ENCODE data around the gene PHLDA2. TPM values are rescaled to one million over a fixed set of nuclear protein-coding genes. Genes with fewer than 3 reads are reported as not detected.

PHLDA2 gene
- total and polyA plus RNA-seq, 5 donors from 2014 or later: 1.1 to 3.4 (median 1.3) TPM

- no peak for ATAC-seq (ENCODE audit: low read depth in 2 of 2)
- Histone ChIP-seq H3K27me3 (ENCODE audit: control insufficient read depth, insufficient read depth, low read length) (peaks cover 2% of the 10 kb centered on the region), H3K9me3 (ENCODE audit: control insufficient read depth in 2 of 2, low read length in 2 of 2) (no peaks in the 10 kb centered on the region), H3K4me3 (ENCODE audit: low read depth, low read length) (no peak overlapping the region), H3K4me1 (ENCODE audit: control insufficient read depth, insufficient read depth, low read length, poor library complexity, severe bottlenecking) (peaks cover 45% of the 10 kb centered on the region), H3K36me3 (ENCODE audit: control insufficient read depth, insufficient read depth, low read length) (no peaks in the 10 kb centered on the region), H3K27ac (ENCODE audit: insufficient read depth, low read length, poor library complexity, severe bottlenecking) (no peak overlapping the region)
- no peak for DNase-seq
- peak overlapping the region; percentile 78 to 84 (median 82) for H3K4me3 Mint-ChIP-seq
- H3K4me1 Mint-ChIP-seq: peaks cover 0 to 41% (median 13%) of the 10 kb centered on the region in 4 donors
- H3K36me3 Mint-ChIP-seq: no peaks in the 10 kb centered on the region
- H3K27me3 Mint-ChIP-seq: peaks cover 14% of the 10 kb centered on the region
- no peaks in the 10 kb centered on the region for H3K9me3 Mint-ChIP-seq
- H3K27ac Mint-ChIP-seq: peak overlapping the region in 1 of 3 donors; percentile 91
Observed at GRCh38 chr11:2886936-2887335, 42.3 kb downstream of the PHLDA2 start.

- peak overlapping the region; percentile 78 to 84 (median 82) for H3K4me3 Mint-ChIP-seq
- H3K27ac Mint-ChIP-seq: peak overlapping the region in 1 of 3 donors; percentile 91
- H3K4me1 ChIP-seq (ENCODE audit: control insufficient read depth, insufficient read depth, low read length, poor library complexity, severe bottlenecking): peaks cover 39% of the 10 kb centered on the region
Observed at GRCh38 chr11:2886191-2886894, 42.9 kb downstream of the PHLDA2 start.

GRCh38 chr11:2885678-2886081 is 43.5 kb downstream of the PHLDA2 start, which contains the start of gene CDKN1C:
CDKN1C (minus strand) TSS chr11:2885775; CDS start chr11:2885456, 319 bp downstream.
- Mint-ChIP-seq H3K36me3 (no peaks in the 10 kb centered on the region), H3K4me1 (peaks cover 0 to 31% (median 13%) of the 10 kb centered on the region in 4 donors), H3K27me3 (peaks cover 21% of the 10 kb centered on the region), H3K4me3 (peak within 1 kb of the TSS; percentile 86 to 93 (median 92)), H3K9me3 (no peaks in the 10 kb centered on the region), H3K27ac (peak within 1 kb of the TSS in 1 of 3 donors; percentile 91)
- DNase-seq (peak; percentile 79 to 87 (median 81)), ATAC-seq (ENCODE audit: low read depth in 2 of 2) (peak; percentile 88 to 91)
- Histone ChIP-seq H3K27me3 (ENCODE audit: control insufficient read depth, insufficient read depth, low read length) (peaks cover 2% of the 10 kb centered on the region), H3K9me3 (ENCODE audit: control insufficient read depth in 2 of 2, low read length in 2 of 2) (no peaks in the 10 kb centered on the region), H3K4me3 (ENCODE audit: low read depth, low read length) (peak within 1 kb of the TSS; percentile 51), H3K4me1 (ENCODE audit: control insufficient read depth, insufficient read depth, low read length, poor library complexity, severe bottlenecking) (peaks cover 33% of the 10 kb centered on the region), H3K36me3 (ENCODE audit: control insufficient read depth, insufficient read depth, low read length) (no peaks in the 10 kb centered on the region), H3K27ac (ENCODE audit: insufficient read depth, low read length, poor library complexity, severe bottlenecking) (peak within 1 kb of the TSS; percentile 47)

More at GRCh38 chr11:2886191-2886894, 42.9 kb downstream of the PHLDA2 start:
- Histone ChIP-seq H3K4me3 (ENCODE audit: low read depth, low read length) (no peak overlapping the region), H3K36me3 (ENCODE audit: control insufficient read depth, insufficient read depth, low read length) (no peaks in the 10 kb centered on the region), H3K9me3 (ENCODE audit: control insufficient read depth in 2 of 2, low read length in 2 of 2) (no peaks in the 10 kb centered on the region), H3K27me3 (ENCODE audit: control insufficient read depth, insufficient read depth, low read length) (peaks cover 2% of the 10 kb centered on the region), H3K27ac (ENCODE audit: insufficient read depth, low read length, poor library complexity, severe bottlenecking) (peak overlapping the region; percentile 47)
- no peaks in the 10 kb centered on the region for H3K9me3 Mint-ChIP-seq
- H3K4me1 Mint-ChIP-seq: peaks cover 0 to 35% (median 13%) of the 10 kb centered on the region in 4 donors
- ATAC-seq (ENCODE audit: low read depth in 2 of 2): no peak
- no peaks in the 10 kb centered on the region for H3K36me3 Mint-ChIP-seq
- no peak for DNase-seq
- peaks cover 15% of the 10 kb centered on the region for H3K27me3 Mint-ChIP-seq

DNA sequence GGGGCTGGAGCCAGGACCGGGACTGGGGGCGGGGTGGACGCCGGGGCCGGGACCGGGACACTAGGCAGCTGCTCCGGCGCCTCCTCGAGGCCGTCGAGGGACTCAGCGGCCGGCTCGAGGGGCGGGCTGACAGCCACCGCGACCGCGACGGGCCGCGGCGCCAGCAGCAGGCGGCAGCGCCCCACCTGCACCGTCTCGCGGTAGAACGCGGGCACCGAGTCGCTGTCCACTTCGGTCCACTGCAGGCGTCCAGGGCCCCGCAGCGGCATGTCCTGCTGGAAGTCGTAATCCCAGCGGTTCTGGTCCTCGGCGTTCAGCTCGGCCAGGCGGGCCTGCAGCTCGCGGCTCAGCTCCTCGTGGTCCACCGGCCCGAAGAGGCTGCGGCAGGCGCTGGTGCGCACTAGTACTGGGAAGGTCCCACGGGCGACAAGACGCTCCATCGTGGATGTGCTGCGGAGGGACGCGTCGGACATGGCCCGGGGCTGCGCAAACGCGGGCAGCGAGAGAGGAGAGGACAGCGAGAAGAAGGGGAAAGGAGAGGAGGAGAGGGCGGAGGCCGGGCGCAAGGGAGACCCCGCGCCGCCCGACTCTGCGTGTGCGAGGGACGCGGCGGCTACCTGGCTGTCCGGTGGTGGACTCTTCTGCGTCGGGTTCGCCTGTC is 44.1 kb downstream of the PHLDA2 start:
- Mint-ChIP-seq H3K4me1 (peaks cover 0 to 31% (median 13%) of the 10 kb centered on the region in 4 donors), H3K27ac (peak overlapping the region in 1 of 3 donors; percentile 77), H3K9me3 (no peaks in the 10 kb centered on the region), H3K27me3 (peaks cover 22% of the 10 kb centered on the region), H3K4me3 (peak overlapping the region; percentile 86 to 93 (median 92)), H3K36me3 (no peaks in the 10 kb centered on the region)
- peaks cover 33% of the 10 kb centered on the region for H3K4me1 ChIP-seq (ENCODE audit: control insufficient read depth, insufficient read depth, low read length, poor library complexity, severe bottlenecking)
- ATAC-seq (ENCODE audit: low read depth in 2 of 2): no peak
- peak overlapping the region; percentile 41 for H3K27ac ChIP-seq (ENCODE audit: insufficient read depth, low read length, poor library complexity, severe bottlenecking)
- H3K4me3 ChIP-seq (ENCODE audit: low read depth, low read length): peak overlapping the region; percentile 51
- no peaks in the 10 kb centered on the region for H3K36me3 ChIP-seq (ENCODE audit: control insufficient read depth, insufficient read depth, low read length)
- no peaks in the 10 kb centered on the region for H3K9me3 ChIP-seq (ENCODE audit: control insufficient read depth in 2 of 2, low read length in 2 of 2)
- DNase-seq: peak in 2 of 3 donors; percentile 30 to 42
- H3K27me3 ChIP-seq (ENCODE audit: control insufficient read depth, insufficient read depth, low read length): peaks cover 2% of the 10 kb centered on the region

DNA sequence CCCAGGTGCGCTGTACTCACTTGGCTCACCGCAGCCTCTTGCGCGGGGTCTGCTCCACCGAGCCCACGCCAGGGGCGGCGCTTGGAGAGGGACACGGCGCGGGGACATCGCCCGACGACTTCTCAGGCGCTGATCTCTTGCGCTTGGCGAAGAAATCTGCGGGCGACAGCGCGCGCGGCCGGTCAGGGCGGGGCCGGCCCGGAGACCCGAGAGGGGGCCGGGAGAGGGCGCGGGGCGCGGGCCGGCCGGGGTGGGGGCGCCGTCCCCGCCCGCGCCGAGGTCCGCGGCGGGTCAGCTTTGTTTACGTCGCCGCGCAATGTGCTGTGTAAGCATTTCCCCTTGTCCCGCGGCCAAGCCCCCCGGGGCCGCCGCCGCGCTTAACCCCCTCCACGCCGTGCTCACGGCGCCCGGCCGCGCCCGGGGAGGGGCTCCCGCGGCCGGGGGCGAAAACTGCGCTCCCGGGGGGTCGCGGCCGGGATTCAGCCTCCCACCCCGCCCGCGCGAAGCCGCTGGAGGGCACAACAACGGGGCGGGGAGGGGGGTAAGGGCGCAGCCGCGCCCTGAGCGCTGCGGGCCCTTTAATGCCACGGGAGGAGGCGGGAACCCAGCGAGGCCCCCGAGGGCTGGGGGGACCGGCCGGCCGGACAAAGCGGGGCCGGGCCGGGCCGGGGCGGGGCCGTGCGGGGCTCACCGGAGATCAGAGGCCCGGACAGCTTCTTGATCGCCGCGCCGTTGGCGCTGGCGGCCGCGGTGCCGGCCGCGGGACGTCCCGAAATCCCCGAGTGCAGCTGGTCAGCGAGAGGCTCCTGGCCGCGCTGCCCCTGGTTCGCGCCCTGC is 45.0 kb downstream of the PHLDA2 start:
- Histone ChIP-seq H3K9me3 (ENCODE audit: control insufficient read depth in 2 of 2, low read length in 2 of 2) (no peaks in the 10 kb centered on the region), H3K4me1 (ENCODE audit: control insufficient read depth, insufficient read depth, low read length, poor library complexity, severe bottlenecking) (peaks cover 33% of the 10 kb centered on the region), H3K4me3 (ENCODE audit: low read depth, low read length) (no peak overlapping the region), H3K27ac (ENCODE audit: insufficient read depth, low read length, poor library complexity, severe bottlenecking) (no peak overlapping the region), H3K27me3 (ENCODE audit: control insufficient read depth, insufficient read depth, low read length) (peaks cover 2% of the 10 kb centered on the region), H3K36me3 (ENCODE audit: control insufficient read depth, insufficient read depth, low read length) (no peaks in the 10 kb centered on the region)
- Mint-ChIP-seq H3K36me3 (no peaks in the 10 kb centered on the region), H3K4me3 (peak overlapping the region in 1 of 4 donors; percentile 67), H3K9me3 (no peaks in the 10 kb centered on the region), H3K4me1 (peaks cover 0 to 27% (median 11%) of the 10 kb centered on the region in 4 donors), H3K27ac (no peak overlapping the region), H3K27me3 (peaks cover 26% of the 10 kb centered on the region)
- no peak for DNase-seq
- ATAC-seq (ENCODE audit: low read depth in 2 of 2): no peak

- no peak for ATAC-seq (ENCODE audit: low read depth in 2 of 2)
- H3K4me1 Mint-ChIP-seq: peaks cover 0 to 27% (median 10%) of the 10 kb centered on the region in 4 donors
- H3K9me3 ChIP-seq (ENCODE audit: control insufficient read depth in 2 of 2, low read length in 2 of 2): no peaks in the 10 kb centered on the region
- no peak overlapping the region for H3K27ac ChIP-seq (ENCODE audit: insufficient read depth, low read length, poor library complexity, severe bottlenecking)
- H3K36me3 ChIP-seq (ENCODE audit: control insufficient read depth, insufficient read depth, low read length): no peaks in the 10 kb centered on the region
- H3K4me1 ChIP-seq (ENCODE audit: control insufficient read depth, insufficient read depth, low read length, poor library complexity, severe bottlenecking): peaks cover 32% of the 10 kb centered on the region
- no peaks in the 10 kb centered on the region for H3K36me3 Mint-ChIP-seq
- H3K4me3 ChIP-seq (ENCODE audit: low read depth, low read length): no peak overlapping the region
- peaks cover 27% of the 10 kb centered on the region for H3K27me3 Mint-ChIP-seq
- no peak for DNase-seq
- peak overlapping the region; percentile 67 to 86 (median 70) for H3K4me3 Mint-ChIP-seq
- H3K27ac Mint-ChIP-seq: no peak overlapping the region
- peaks cover 2% of the 10 kb centered on the region for H3K27me3 ChIP-seq (ENCODE audit: control insufficient read depth, insufficient read depth, low read length)
- H3K9me3 Mint-ChIP-seq: no peaks in the 10 kb centered on the region
Observed at GRCh38 chr11:2883640-2883978, 45.6 kb downstream of the PHLDA2 start.

GRCh38 chr11:2882396-2883110 is 46.7 kb downstream of the PHLDA2 start:
- no peaks in the 10 kb centered on the region for H3K9me3 Mint-ChIP-seq
- Histone ChIP-seq H3K27ac (ENCODE audit: insufficient read depth, low read length, poor library complexity, severe bottlenecking) (no peak overlapping the region), H3K4me1 (ENCODE audit: control insufficient read depth, insufficient read depth, low read length, poor library complexity, severe bottlenecking) (peaks cover 21% of the 10 kb centered on the region), H3K27me3 (ENCODE audit: control insufficient read depth, insufficient read depth, low read length) (peaks cover 2% of the 10 kb centered on the region), H3K36me3 (ENCODE audit: control insufficient read depth, insufficient read depth, low read length) (no peaks in the 10 kb centered on the region), H3K9me3 (ENCODE audit: control insufficient read depth in 2 of 2, low read length in 2 of 2) (no peaks in the 10 kb centered on the region), H3K4me3 (ENCODE audit: low read depth, low read length) (no peak overlapping the region)
- H3K4me1 Mint-ChIP-seq: peaks cover 0 to 19% (median 5%) of the 10 kb centered on the region in 4 donors
- H3K27ac Mint-ChIP-seq: no peak overlapping the region
- peaks cover 30% of the 10 kb centered on the region for H3K27me3 Mint-ChIP-seq
- H3K36me3 Mint-ChIP-seq: peaks cover under 1% of the 10 kb centered on the region
- H3K4me3 Mint-ChIP-seq: peak overlapping the region; percentile 67 to 83 (median 76)
- ATAC-seq (ENCODE audit: low read depth in 2 of 2) (no peak), DNase-seq (no peak)
